Colon (tissue), 2 donors: ENCODE measurements around the gene CAMTA2.
"Not testable (repeated sequence)": the region's sequence is repeated elsewhere in the genome, so short reads cannot be mapped to it uniquely, and the experiment has no call there.

Source experiments
- FAIRE-seq: peaks from 2 replicates; lab custom pipeline; 2012; peaks lifted over from hg19 to GRCh38; lab: Jason Lieb, UNC
- donor health status: control.
- donor health status: control.

The CAMTA2 gene

GRCh38 chr17:4986951-4987766 is at the start of gene CAMTA2:
TSS of gene CAMTA2 (minus strand) at chr17:4987675. CDS start at chr17:4986222, 1,453 bp downstream.
- no peak for FAIRE-seq

- no peak for FAIRE-seq
These were observed 47.8 kb upstream of the CAMTA2 start, which contains the start of gene SLC52A1 for GRCh38 chr17:5035315-5035714. TSS of gene SLC52A1 (minus strand) at chr17:5035426. CDS start at chr17:5034606, 820 bp downstream.

- FAIRE-seq: no peak
These were observed 47.2 kb upstream of the CAMTA2 start for GRCh38 chr17:5034651-5035050.

- no peak for FAIRE-seq
These were observed 46.6 kb upstream of the CAMTA2 start for GRCh38 chr17:5034063-5034462.

GRCh38 chr17:5033352-5034015 is 46.0 kb upstream of the CAMTA2 start:
- FAIRE-seq: no peak

- no peak for FAIRE-seq
These were observed 45.4 kb upstream of the CAMTA2 start for GRCh38 chr17:5032865-5033264.

GRCh38 chr17:5031365-5032082 is 44.0 kb upstream of the CAMTA2 start:
- no peak for FAIRE-seq

- FAIRE-seq: not testable (repeated sequence)
These were observed 42.7 kb upstream of the CAMTA2 start for GRCh38 chr17:5030168-5030567.

- no peak for FAIRE-seq
These were observed 40.4 kb upstream of the CAMTA2 start for GRCh38 chr17:5027916-5028315.

GRCh38 chr17:5027299-5027698 is 39.8 kb upstream of the CAMTA2 start:
- no peak for FAIRE-seq

- FAIRE-seq: no peak
These were observed 37.1 kb upstream of the CAMTA2 start for GRCh38 chr17:5024604-5025003.

GRCh38 chr17:5023588-5024147 is 36.2 kb upstream of the CAMTA2 start:
- no peak for FAIRE-seq

GRCh38 chr17:5022171-5022711 is 34.8 kb upstream of the CAMTA2 start:
- no peak for FAIRE-seq

- no peak for FAIRE-seq
These were observed 33.1 kb upstream of the CAMTA2 start for GRCh38 chr17:5020502-5021023.

- no peak for FAIRE-seq
These were observed 32.0 kb upstream of the CAMTA2 start for GRCh38 chr17:5019475-5019956.

GRCh38 chr17:5014357-5014756 is 26.9 kb upstream of the CAMTA2 start:
- FAIRE-seq: no peak

- no peak for FAIRE-seq
These were observed 24.5 kb upstream of the CAMTA2 start for GRCh38 chr17:5011928-5012327.

- no peak for FAIRE-seq
These were observed 15.9 kb upstream of the CAMTA2 start for GRCh38 chr17:5003214-5003867.

- no peak for FAIRE-seq
These were observed 14.8 kb upstream of the CAMTA2 start for GRCh38 chr17:5002121-5002788.

GRCh38 chr17:5000237-5000639 is 12.8 kb upstream of the CAMTA2 start:
- no peak for FAIRE-seq
